KOPT-K1 (cell line): ENCODE measurements around the gene LRMDA.
"Not testable (repeated sequence)": the region's sequence is repeated elsewhere in the genome, so short reads cannot be mapped to it uniquely, and the experiment has no call there.

Experiments used
- H3K27ac ChIP-seq: fragments of 200-600 bp; sonication (generic); 2 replicates; pipeline ENCODE4 v1.5.1; 2016; ENCODE audit warnings: antibody characterized with exemption, mild to moderate bottlenecking, low read depth, low read length; ENCODE audit not compliant: poor library complexity, severe bottlenecking
- H3K36me3 ChIP-seq: fragments of 200-600 bp; sonication (generic); 2 replicates; pipeline ENCODE4 v1.5.1; 2017; ENCODE audit warnings: antibody characterized with exemption, mild to moderate bottlenecking, low read length, moderate library complexity; ENCODE audit not compliant: insufficient read depth
- H3K9me3 ChIP-seq: fragments of 200-600 bp; sonication (generic); 2 replicates; pipeline ENCODE4 v1.5.1; 2017; ENCODE audit warnings: antibody characterized with exemption, low read length, mild to moderate bottlenecking; ENCODE audit not compliant: insufficient read depth, poor library complexity, severe bottlenecking

The LRMDA gene

GRCh38 chr10:76581506-76582256 is 1150.3 kb downstream of the LRMDA start:
- Histone ChIP-seq H3K27ac (no peak overlapping the region), H3K36me3 (no peaks in the 10 kb centered on the region), H3K9me3 (no peaks in the 10 kb centered on the region)

GRCh38 chr10:76582531-76582930 is 1151.1 kb downstream of the LRMDA start:
- Histone ChIP-seq H3K9me3 (no peaks in the 10 kb centered on the region), H3K27ac (no peak overlapping the region), H3K36me3 (no peaks in the 10 kb centered on the region)

DNA sequence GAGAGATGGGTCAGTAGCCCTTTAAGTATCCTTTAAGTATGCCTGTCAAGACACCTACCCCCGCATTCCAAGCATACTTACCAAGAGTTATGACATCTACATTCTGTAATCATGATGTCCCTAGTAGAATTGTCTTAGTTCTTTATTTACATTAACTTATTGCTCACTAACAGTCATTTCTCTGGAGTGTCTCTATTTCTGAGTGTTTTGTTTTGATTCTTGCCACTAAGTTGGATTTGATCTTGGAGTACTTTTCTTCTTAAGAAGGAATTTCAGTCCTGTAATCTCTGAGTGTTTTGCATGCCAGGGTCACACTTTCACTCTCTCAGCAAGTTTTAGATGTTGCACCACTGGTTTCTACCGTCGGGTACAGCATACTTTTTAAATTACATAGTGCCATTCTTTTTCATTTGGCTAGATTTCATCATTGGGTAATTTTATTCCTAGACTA is 1152.3 kb downstream of the LRMDA start:
- H3K27ac ChIP-seq = no peak overlapping the region
- no peaks in the 10 kb centered on the region for H3K9me3 ChIP-seq
- H3K36me3 ChIP-seq = no peaks in the 10 kb centered on the region

DNA sequence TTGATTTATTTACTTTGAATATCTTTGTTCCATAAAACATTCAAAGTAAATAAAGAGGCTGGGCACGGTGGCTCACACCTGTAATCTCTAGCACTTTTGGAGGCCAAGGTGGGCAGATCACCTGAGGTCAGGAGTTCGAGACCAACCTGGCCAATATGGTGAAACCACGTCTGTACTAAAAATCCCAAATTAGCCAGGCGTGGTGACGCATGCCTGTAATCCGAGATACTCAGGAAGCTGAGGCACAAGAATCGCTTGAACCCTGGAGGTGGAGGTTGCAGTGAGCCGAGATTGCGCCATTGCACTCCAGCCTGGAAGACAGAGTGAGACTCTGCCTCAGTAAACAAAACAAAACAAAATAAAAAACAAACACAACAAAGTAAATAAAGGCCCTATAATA is 1153.0 kb downstream of the LRMDA start:
- not testable (repeated sequence) for H3K9me3 ChIP-seq, H3K27ac ChIP-seq, H3K36me3 ChIP-seq
